HG03066 (cell line): ENCODE measurements around the gene BRK1.
"Not testable (repeated sequence)": the region's sequence is repeated elsewhere in the genome, so short reads cannot be mapped to it uniquely, and the experiment has no call there.

Experiments used
- ATAC-seq: cut with Tn5 transposase; IDR thresholded peaks from one replicate; pipeline ENCODE4 v1.9.1; 2021; ENCODE audit warnings: low read depth; ENCODE audit not compliant: unreplicated experiment

Gene BRK1

GRCh38 chr3:10176150-10176549, 60.7 kb downstream of the BRK1 start:
- not testable (repeated sequence) for ATAC-seq
